ENCODE measurements around the gene IQGAP3.
A peak's percentile ranks its signal among the peaks of the same experiment; 100 is the strongest.
"Not testable (repeated sequence)": the region's sequence is repeated elsewhere in the genome, so short reads cannot be mapped to it uniquely, and the experiment has no call there.

IQGAP3 gene

DNA sequence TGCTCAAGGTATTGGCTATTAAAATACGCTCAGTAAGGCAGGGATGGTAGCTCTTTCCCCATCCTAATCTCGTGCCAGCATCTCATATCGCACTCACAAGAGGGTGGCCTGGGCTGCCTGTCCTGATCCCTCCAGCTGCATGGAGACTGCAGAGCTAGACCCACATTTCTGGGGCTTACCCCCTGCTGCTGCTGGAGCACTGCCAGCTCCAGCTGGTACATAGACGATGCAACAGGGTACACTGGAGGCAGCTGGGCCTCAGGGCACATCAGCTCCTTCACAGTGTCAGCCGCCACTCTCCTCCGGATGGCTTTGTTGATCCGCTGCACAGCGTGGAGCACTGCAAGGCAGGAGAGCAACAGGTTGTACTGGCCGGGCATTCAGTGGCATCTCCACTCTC lies 16.0 kb downstream of the IQGAP3 start:
- TF ChIP-seq, protein P1, sequence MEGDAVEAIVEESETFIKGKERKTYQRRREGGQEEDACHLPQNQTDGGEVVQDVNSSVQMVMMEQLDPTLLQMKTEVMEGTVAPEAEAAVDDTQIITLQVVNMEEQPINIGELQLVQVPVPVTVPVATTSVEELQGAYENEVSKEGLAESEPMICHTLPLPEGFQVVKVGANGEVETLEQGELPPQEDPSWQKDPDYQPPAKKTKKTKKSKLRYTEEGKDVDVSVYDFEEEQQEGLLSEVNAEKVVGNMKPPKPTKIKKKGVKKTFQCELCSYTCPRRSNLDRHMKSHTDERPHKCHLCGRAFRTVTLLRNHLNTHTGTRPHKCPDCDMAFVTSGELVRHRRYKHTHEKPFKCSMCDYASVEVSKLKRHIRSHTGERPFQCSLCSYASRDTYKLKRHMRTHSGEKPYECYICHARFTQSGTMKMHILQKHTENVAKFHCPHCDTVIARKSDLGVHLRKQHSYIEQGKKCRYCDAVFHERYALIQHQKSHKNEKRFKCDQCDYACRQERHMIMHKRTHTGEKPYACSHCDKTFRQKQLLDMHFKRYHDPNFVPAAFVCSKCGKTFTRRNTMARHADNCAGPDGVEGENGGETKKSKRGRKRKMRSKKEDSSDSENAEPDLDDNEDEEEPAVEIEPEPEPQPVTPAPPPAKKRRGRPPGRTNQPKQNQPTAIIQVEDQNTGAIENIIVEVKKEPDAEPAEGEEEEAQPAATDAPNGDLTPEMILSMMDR (IDR thresholded peaks at IDR 0.05; ENCODE audit: insufficient read depth, low read depth, low read length, missing control alignments): no peak
- no peak for DNase-seq (ENCODE audit: low read depth)
- H3K4me3 ChIP-seq (ENCODE audit: low read length): no peak overlapping the region

DNA sequence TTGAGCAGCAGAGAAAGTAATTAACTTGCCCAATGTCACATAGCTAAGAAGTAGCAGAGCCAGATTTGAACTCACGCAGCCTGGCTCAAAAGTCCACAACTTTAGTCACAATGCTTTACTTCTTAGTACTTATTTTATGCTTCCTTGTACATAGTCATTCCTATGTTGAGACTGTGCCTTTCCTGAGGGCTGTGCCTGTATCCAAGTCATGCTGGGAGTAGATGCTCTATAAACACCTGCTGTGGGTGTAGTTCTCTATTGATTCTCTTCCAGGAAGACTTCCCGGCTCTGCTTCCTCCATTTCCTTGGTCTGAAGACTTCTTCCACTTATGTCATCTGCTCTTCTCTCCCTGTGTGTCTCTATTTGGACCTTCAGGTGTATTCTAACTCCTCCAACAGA lies 16.6 kb downstream of the IQGAP3 start:
- no peak for DNase-seq (ENCODE audit: low read depth)
- TF ChIP-seq, protein P1 (IDR thresholded peaks at IDR 0.05; ENCODE audit: insufficient read depth, low read depth, low read length, missing control alignments): no peak
- no peak overlapping the region for H3K4me3 ChIP-seq (ENCODE audit: low read length)

DNA sequence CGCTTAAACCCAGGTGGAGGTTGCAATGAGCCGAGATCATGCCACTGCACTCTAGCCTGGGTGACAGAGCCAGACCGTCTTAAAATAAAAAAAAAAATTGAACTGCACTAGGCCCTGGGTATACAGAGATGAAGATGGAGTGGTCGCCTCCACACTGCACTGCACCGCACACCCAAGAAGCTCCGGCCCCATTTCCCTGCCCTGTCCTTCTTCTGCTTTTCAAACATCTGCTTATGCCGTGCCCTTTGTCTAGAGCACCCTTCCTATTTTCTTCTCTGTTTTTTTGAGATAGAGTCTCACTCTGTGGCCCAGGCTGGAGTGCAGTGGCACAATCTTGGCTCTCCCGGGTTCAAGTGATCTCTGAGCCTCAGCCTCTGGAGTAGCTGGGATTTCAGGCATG lies 17.4 kb downstream of the IQGAP3 start:
- no peak for DNase-seq (ENCODE audit: low read depth)
- H3K4me3 ChIP-seq (ENCODE audit: low read length): no peak overlapping the region
- TF ChIP-seq, protein P1 (IDR thresholded peaks at IDR 0.05; ENCODE audit: insufficient read depth, low read depth, low read length, missing control alignments): no peak

DNA sequence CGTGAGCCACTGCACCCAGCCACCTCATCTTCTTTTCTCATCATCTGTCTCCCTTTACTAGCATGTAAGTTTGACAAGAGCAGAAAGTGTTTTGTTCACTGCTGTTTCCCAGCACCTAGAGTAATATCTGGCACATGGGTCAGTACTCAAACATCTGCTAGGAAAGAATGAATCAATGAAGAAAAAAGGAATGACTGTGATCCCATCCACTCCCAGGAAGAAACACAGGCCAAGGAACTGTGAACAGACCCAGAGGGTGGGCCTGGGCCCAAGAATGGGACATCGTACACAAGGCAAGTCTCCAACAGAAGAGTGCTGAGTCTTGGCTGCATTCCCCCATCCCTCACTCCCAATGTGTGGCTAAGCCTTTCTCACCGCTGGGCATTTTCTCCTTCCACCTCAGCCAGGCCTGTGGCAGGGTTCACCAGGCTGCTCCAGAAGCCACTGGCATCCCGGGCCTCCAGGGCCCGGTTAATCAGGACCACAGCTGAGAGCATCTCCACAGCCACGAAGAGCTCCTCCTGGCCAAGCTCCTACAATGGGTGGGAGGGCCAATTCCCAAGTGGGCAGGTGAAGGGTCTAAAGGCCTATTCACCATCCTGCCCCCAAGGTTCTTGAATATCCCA lies 18.4 kb downstream of the IQGAP3 start:
- TF ChIP-seq, protein P1 (IDR thresholded peaks at IDR 0.05; ENCODE audit: insufficient read depth, low read depth, low read length, missing control alignments): no peak
- DNase-seq (ENCODE audit: low read depth): no peak
- H3K4me3 ChIP-seq (ENCODE audit: low read length): no peak overlapping the region

DNA sequence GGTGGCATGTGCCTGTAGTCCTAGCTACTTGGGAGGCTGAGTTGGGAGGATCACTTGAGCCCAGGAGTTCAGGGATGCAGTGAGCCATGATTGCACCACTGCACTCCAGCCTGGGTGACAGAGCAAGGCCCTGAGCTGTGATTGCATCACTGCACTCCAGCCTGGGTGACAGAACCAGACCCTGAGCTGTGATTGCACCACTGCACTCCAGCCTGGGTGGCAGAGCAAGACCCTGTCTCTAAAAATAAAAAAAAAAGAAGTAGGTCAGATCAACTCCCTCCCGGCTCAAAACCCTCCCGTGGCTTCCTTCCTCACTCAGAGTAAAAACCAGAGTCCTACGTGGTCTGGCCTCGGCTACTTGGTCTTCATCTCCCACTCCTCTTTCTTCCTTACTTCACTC lies 19.4 kb downstream of the IQGAP3 start:
- DNase-seq (ENCODE audit: low read depth): not testable (repeated sequence)

DNA sequence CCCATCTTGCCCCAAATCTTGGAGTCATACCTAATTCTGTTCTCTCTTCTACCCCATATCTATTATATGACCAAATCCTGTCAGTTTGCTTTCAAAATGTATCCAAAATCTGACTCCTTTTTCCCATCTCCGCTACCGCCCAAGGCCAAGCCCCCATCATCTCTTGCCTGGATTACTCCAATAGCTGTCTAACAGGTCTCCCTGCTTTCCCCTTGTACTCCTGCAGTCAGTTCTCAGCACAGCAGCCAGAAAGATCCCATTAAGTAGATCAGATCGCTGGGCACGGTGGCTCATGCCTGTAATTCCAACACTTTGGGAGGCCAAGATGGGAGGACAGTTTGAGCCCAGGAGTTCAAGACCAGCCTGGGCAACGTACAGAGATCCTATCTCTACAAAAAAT lies 19.8 kb downstream of the IQGAP3 start:
- TF ChIP-seq, protein P1 (IDR thresholded peaks at IDR 0.05; ENCODE audit: insufficient read depth, low read depth, low read length, missing control alignments): no peak
- H3K4me3 ChIP-seq (ENCODE audit: low read length): no peak overlapping the region
- DNase-seq (ENCODE audit: low read depth): no peak

More for the DNA sequence above, 19.4 kb downstream of the IQGAP3 start:
- not testable (repeated sequence) for H3K4me3 ChIP-seq (ENCODE audit: low read length)

DNA sequence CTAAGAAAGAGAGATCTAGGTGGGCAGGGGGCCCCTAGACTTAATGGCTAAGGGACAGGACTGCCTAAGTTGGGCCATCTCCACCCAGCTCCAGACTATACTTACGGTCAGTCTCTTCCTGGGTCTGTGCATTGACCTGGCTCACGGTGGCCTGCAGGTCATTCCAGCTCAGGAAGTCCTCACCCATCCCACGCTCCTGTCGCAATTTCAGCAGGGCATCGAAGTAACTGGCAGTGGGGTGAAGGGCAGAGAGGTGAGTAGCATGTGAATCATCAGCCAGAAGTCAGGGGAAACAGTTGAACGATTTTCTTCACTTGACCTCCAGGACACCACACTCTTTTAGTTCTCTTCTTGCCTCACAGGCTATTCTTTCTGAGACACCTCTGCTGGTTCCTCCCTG lies 20.5 kb downstream of the IQGAP3 start:
- DNase-seq (ENCODE audit: low read depth): peak; percentile 45
- TF ChIP-seq, protein P1 (IDR thresholded peaks at IDR 0.05; ENCODE audit: insufficient read depth, low read depth, low read length, missing control alignments): no peak
- no peak overlapping the region for H3K4me3 ChIP-seq (ENCODE audit: low read length)
